Measurements from ENCODE around the gene CPT1A. TPM values are rescaled to one million over a fixed set of nuclear protein-coding genes. Genes with fewer than 3 reads are reported as not detected.
A peak's percentile ranks its signal among the peaks of the same experiment; 100 is the strongest.

Gene CPT1A
- polyA plus RNA-seq, 1 donor (not counting 4 experiments of a cell fraction or from before 2014, with no cell fraction given) = 12.9 TPM

DNA sequence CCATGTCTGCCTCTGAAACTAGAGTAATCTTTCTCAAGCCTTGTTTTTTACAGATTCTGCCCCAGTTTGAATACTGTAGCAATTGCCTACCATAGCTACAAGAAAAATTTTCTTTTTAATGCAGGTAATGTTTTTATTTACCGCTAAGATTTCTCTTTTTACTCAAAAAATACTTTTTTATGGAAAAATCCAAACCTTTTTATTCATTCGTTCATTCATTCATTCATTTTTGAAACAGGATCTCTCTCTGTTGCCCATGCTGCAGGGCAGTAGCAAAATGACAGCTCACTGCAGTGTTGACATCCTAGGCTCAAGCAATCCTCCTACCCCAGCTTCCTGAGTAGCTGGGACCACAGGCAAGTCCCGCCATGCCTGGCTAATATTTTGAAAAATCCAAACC, 2.7 kb upstream of the CPT1A start:
- Histone ChIP-seq H3K9me1 (ENCODE audit: control insufficient read depth, extremely low read depth, insufficient read depth, low read length) (no peaks in the 10 kb centered on the region), H4K20me1 (ENCODE audit: control insufficient read depth, extremely low read depth, insufficient read depth, low read length) (no peaks in the 10 kb centered on the region), H3K9me3 (ENCODE audit: control insufficient read depth, low read depth, low read length) (no peaks in the 10 kb centered on the region), H3K4me3 (ENCODE audit: control insufficient read depth in 2 of 3, extremely low read depth in 1 of 3, insufficient read depth in 2 of 3, low read depth in 1 of 3, low read length in 3 of 3) (no peak overlapping the region), H3K79me2 (ENCODE audit: control insufficient read depth, insufficient read depth, low read length) (no peaks in the 10 kb centered on the region), H3K4me2 (ENCODE audit: control insufficient read depth, extremely low read depth, insufficient read depth, low read depth, low read length) (peak overlapping the region; percentile 80), H3K4me1 (ENCODE audit: control insufficient read depth, extremely low read depth, insufficient read depth, low read length) (peaks cover 22% of the 10 kb centered on the region), H3K27ac (ENCODE audit: control insufficient read depth, insufficient read depth, low read length) (no peak overlapping the region), H3K27me3 (ENCODE audit: control insufficient read depth, extremely low read depth, insufficient read depth, low read length) (peaks cover 8% of the 10 kb centered on the region), H3K36me3 (ENCODE audit: control insufficient read depth in 2 of 2, extremely low read depth in 1 of 2, insufficient read depth in 2 of 2, low read length in 2 of 2) (no peaks in the 10 kb centered on the region), H3K9ac (ENCODE audit: control insufficient read depth, extremely low read depth, insufficient read depth, low read length) (no peak overlapping the region), H2AFZ (ENCODE audit: control insufficient read depth, low read length) (no peak overlapping the region)
- dilution Hi-C loops (cut with MboI; ENCODE audit: extremely low pct_ligation_motif_present, low sequenced_read_pairs) = no loop called here
- no peak for TF ChIP-seq CTCF (optimal IDR thresholded peaks at IDR 0.05 in 1 of 3, IDR thresholded peaks at IDR 0.05 in 1 of 3, conservative IDR thresholded peaks at IDR 0.05 in 1 of 3; ENCODE audit: extremely low read depth in 1 of 3, insufficient read depth in 2 of 3, low read length in 3 of 3)
- no peak for TF ChIP-seq EZH2 (IDR thresholded peaks at IDR 0.05; ENCODE audit: low read length)
- no peak for FAIRE-seq
- DNase-seq (ENCODE audit: low read depth, low spot score) = no peak

- no peaks in the 10 kb centered on the region for H3K9me1 ChIP-seq (ENCODE audit: control insufficient read depth, extremely low read depth, insufficient read depth, low read length)
- dilution Hi-C loops (cut with MboI; ENCODE audit: extremely low pct_ligation_motif_present, low sequenced_read_pairs) = no loop called here
- H3K4me3 ChIP-seq (ENCODE audit: control insufficient read depth in 2 of 3, extremely low read depth in 1 of 3, insufficient read depth in 2 of 3, low read depth in 1 of 3, low read length in 3 of 3) = peak overlapping the region; percentile 18 to 57 (median 46)
- H3K27ac ChIP-seq (ENCODE audit: control insufficient read depth, insufficient read depth, low read length) = no peak overlapping the region
- no peaks in the 10 kb centered on the region for H3K36me3 ChIP-seq (ENCODE audit: control insufficient read depth in 2 of 2, extremely low read depth in 1 of 2, insufficient read depth in 2 of 2, low read length in 2 of 2)
- peaks cover 23% of the 10 kb centered on the region for H3K4me1 ChIP-seq (ENCODE audit: control insufficient read depth, extremely low read depth, insufficient read depth, low read length)
- H3K9ac ChIP-seq (ENCODE audit: control insufficient read depth, extremely low read depth, insufficient read depth, low read length) = no peak overlapping the region
- peaks cover 8% of the 10 kb centered on the region for H3K27me3 ChIP-seq (ENCODE audit: control insufficient read depth, extremely low read depth, insufficient read depth, low read length)
- no peaks in the 10 kb centered on the region for H3K9me3 ChIP-seq (ENCODE audit: control insufficient read depth, low read depth, low read length)
- peak overlapping the region; percentile 27 for H2AFZ ChIP-seq (ENCODE audit: control insufficient read depth, low read length)
- no peaks in the 10 kb centered on the region for H4K20me1 ChIP-seq (ENCODE audit: control insufficient read depth, extremely low read depth, insufficient read depth, low read length)
- H3K79me2 ChIP-seq (ENCODE audit: control insufficient read depth, insufficient read depth, low read length) = no peaks in the 10 kb centered on the region
- DNase-seq (ENCODE audit: low read depth, low spot score) (no peak), FAIRE-seq (no peak)
- no peak for TF ChIP-seq EZH2 (IDR thresholded peaks at IDR 0.05; ENCODE audit: low read length)
- peak; percentile 22 to 86 (median 72) for TF ChIP-seq CTCF (optimal IDR thresholded peaks at IDR 0.05 in 1 of 3, IDR thresholded peaks at IDR 0.05 in 1 of 3, conservative IDR thresholded peaks at IDR 0.05 in 1 of 3; ENCODE audit: extremely low read depth in 1 of 3, insufficient read depth in 2 of 3, low read length in 3 of 3)
- H3K4me2 ChIP-seq (ENCODE audit: control insufficient read depth, extremely low read depth, insufficient read depth, low read depth, low read length) = peak overlapping the region; percentile 80
These were observed 2.1 kb upstream of the CPT1A start for GRCh38 chr11:68843703-68844312.
